ENCODE measurements around the gene CAB39L. TPM values are rescaled to one million over a fixed set of nuclear protein-coding genes. Genes with fewer than 3 reads are reported as not detected.
A peak's percentile ranks its signal among the peaks of the same experiment; 100 is the strongest.

Gene CAB39L
- total and polyA plus RNA-seq, 4 donors = 5.6 to 13.9 (median 10.0) TPM

DNA sequence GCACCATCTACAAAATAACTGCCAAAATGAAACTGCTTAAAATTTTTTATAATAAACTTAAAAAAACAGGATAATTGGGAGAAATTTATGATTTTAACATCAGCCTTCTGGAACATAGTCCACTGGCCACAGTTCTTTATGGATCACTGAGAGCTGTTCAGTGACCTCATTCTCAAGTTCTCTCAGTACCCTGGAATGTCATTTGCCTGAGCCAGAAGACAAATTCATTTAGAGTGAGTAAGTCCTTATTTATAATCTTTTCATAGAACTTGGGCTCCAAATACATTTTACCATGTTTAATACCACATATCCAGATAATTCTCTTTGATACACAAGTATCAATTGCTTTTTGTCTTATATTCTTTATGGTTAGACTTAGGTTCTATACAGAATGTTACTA is 87.6 kb downstream of the CAB39L start:
- H3K27me3 ChIP-seq (ENCODE audit: control insufficient read depth in 3 of 3, insufficient read depth in 3 of 3, low read length in 2 of 3) = no peaks in the 10 kb centered on the region

DNA sequence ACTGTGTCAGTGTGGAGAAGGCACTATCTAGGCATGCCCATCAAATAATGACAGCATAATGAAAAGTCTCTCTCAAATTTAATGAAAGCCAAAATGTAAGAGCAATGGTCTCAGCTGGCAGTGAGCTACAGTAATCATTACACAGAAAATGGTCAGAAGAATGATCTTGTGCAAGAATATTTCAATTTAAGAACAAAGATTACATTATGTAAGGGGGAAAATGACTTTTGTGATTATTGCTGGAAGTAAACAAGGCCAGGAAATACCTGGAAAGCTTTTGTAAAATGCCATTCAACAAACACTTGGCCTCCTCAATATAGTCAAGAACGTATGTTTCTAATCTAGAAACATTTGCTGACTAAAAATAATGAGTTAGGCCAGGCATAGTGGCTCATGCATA is 89.1 kb downstream of the CAB39L start:
- Histone ChIP-seq H3K27me3 (ENCODE audit: control insufficient read depth in 3 of 3, insufficient read depth in 3 of 3, low read length in 2 of 3) (no peaks in the 10 kb centered on the region), H3K4me3 (no peak overlapping the region), H3K36me3 (ENCODE audit: control insufficient read depth in 4 of 4, insufficient read depth in 4 of 4, low read length in 4 of 4) (peaks cover 0 to 5% (median 1%) of the 10 kb centered on the region in 4 donors), H3K9ac (ENCODE audit: insufficient read depth in 1 of 2, low read length in 2 of 2) (no peak overlapping the region), H3K27ac (ENCODE audit: low read depth in 1 of 2, low read length in 1 of 2) (no peak overlapping the region), H3K9me3 (ENCODE audit: control insufficient read depth in 4 of 4, insufficient read depth in 3 of 4, low read length in 3 of 4) (peaks cover 0 to 7% (median 1%) of the 10 kb centered on the region in 4 donors), H3K4me1 (ENCODE audit: control insufficient read depth in 5 of 5, insufficient read depth in 5 of 5, low read length in 5 of 5) (no peaks in the 10 kb centered on the region)
- TF ChIP-seq, protein P1, sequence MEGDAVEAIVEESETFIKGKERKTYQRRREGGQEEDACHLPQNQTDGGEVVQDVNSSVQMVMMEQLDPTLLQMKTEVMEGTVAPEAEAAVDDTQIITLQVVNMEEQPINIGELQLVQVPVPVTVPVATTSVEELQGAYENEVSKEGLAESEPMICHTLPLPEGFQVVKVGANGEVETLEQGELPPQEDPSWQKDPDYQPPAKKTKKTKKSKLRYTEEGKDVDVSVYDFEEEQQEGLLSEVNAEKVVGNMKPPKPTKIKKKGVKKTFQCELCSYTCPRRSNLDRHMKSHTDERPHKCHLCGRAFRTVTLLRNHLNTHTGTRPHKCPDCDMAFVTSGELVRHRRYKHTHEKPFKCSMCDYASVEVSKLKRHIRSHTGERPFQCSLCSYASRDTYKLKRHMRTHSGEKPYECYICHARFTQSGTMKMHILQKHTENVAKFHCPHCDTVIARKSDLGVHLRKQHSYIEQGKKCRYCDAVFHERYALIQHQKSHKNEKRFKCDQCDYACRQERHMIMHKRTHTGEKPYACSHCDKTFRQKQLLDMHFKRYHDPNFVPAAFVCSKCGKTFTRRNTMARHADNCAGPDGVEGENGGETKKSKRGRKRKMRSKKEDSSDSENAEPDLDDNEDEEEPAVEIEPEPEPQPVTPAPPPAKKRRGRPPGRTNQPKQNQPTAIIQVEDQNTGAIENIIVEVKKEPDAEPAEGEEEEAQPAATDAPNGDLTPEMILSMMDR (IDR thresholded peaks at IDR 0.05; ENCODE audit: control extremely low read depth, extremely low read depth) = no peak
- ATAC-seq (ENCODE audit: insufficient read depth, low FRiP score) (no peak), DNase-seq (no peak)
- 73 to 88% methylated on average over 1 of the region's 1 CpG for WGBS, 2 donors

More for the DNA sequence above, 87.6 kb downstream of the CAB39L start:
- Histone ChIP-seq H3K36me3 (ENCODE audit: control insufficient read depth in 4 of 4, insufficient read depth in 4 of 4, low read length in 4 of 4) (peaks cover 0 to 3% (median 0%) of the 10 kb centered on the region in 4 donors), H3K4me3 (no peak overlapping the region), H3K4me1 (ENCODE audit: control insufficient read depth in 5 of 5, insufficient read depth in 5 of 5, low read length in 5 of 5) (no peaks in the 10 kb centered on the region), H3K27ac (ENCODE audit: low read depth in 1 of 2, low read length in 1 of 2) (no peak overlapping the region), H3K9ac (ENCODE audit: insufficient read depth in 1 of 2, low read length in 2 of 2) (no peak overlapping the region), H3K9me3 (ENCODE audit: control insufficient read depth in 4 of 4, insufficient read depth in 3 of 4, low read length in 3 of 4) (peaks cover 0 to 7% (median 1%) of the 10 kb centered on the region in 4 donors)
- ATAC-seq (ENCODE audit: insufficient read depth, low FRiP score) (no peak), DNase-seq (no peak)
- TF ChIP-seq, protein P1 (IDR thresholded peaks at IDR 0.05; ENCODE audit: control extremely low read depth, extremely low read depth) = no peak

DNA sequence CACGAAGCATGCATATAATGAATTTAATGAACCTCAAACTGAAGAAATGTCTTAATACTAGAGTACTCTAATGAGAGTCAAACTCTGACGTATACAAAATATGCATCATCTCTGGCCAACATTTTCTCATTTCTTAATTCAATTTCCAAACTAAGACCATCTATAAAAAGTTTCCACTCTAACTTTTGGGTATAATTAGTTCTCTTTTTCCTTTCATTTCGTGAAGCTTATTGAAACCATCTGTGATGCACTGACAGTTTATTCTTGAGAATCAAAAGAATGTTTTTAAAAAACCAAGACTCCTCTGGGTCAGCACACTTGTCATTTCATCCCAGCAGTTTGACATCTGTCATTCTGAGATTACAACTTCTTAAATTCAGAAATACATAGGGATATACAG is 90.0 kb downstream of the CAB39L start:
- Histone ChIP-seq H3K9me3 (ENCODE audit: control insufficient read depth in 4 of 4, insufficient read depth in 3 of 4, low read length in 3 of 4) (peaks cover 0 to 7% (median 1%) of the 10 kb centered on the region in 4 donors), H3K4me1 (ENCODE audit: control insufficient read depth in 5 of 5, insufficient read depth in 5 of 5, low read length in 5 of 5) (no peaks in the 10 kb centered on the region), H3K27me3 (ENCODE audit: control insufficient read depth in 3 of 3, insufficient read depth in 3 of 3, low read length in 2 of 3) (no peaks in the 10 kb centered on the region), H3K4me3 (no peak overlapping the region), H3K9ac (ENCODE audit: insufficient read depth in 1 of 2, low read length in 2 of 2) (no peak overlapping the region), H3K36me3 (ENCODE audit: control insufficient read depth in 4 of 4, insufficient read depth in 4 of 4, low read length in 4 of 4) (peaks cover 0 to 5% (median 1%) of the 10 kb centered on the region in 4 donors), H3K27ac (ENCODE audit: low read depth in 1 of 2, low read length in 1 of 2) (no peak overlapping the region)
- ATAC-seq (ENCODE audit: insufficient read depth, low FRiP score) (no peak), DNase-seq (peak in 1 of 3 donors; percentile 16)
- WGBS, 2 donors = 77 to 88% methylated on average over 3 of the region's 3 CpGs
- TF ChIP-seq, protein P1 (IDR thresholded peaks at IDR 0.05; ENCODE audit: control extremely low read depth, extremely low read depth) = no peak

DNA sequence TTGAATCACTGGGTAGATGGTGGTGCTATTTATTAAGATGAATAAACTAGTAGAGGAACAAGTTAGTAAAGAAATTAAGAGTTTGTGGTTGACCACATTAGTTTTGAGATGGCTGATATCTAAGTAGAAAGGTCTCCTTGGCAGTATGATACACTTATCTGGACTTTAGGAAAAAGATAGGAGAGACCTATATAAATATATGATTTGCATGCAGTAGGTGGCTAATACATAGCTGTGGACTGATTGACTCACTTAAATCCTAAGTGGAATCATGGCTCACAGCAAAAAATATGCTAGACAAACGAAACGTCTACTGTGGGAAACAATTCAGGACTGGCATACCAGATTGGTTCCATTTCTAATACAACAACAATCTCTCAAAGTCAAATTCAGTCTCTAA is 92.0 kb downstream of the CAB39L start:
- Histone ChIP-seq H3K4me3 (no peak overlapping the region), H3K27me3 (ENCODE audit: control insufficient read depth in 3 of 3, insufficient read depth in 3 of 3, low read length in 2 of 3) (no peaks in the 10 kb centered on the region), H3K4me1 (ENCODE audit: control insufficient read depth in 5 of 5, insufficient read depth in 5 of 5, low read length in 5 of 5) (no peaks in the 10 kb centered on the region), H3K36me3 (ENCODE audit: control insufficient read depth in 4 of 4, insufficient read depth in 4 of 4, low read length in 4 of 4) (peaks cover 0 to 5% (median 1%) of the 10 kb centered on the region in 4 donors), H3K9me3 (ENCODE audit: control insufficient read depth in 4 of 4, insufficient read depth in 3 of 4, low read length in 3 of 4) (peaks cover 0 to 7% (median 0%) of the 10 kb centered on the region in 4 donors), H3K27ac (ENCODE audit: low read depth in 1 of 2, low read length in 1 of 2) (no peak overlapping the region), H3K9ac (ENCODE audit: insufficient read depth in 1 of 2, low read length in 2 of 2) (no peak overlapping the region)
- WGBS, 2 donors = 81 to 94% methylated on average over 2 of the region's 2 CpGs
- TF ChIP-seq, protein P1 (IDR thresholded peaks at IDR 0.05; ENCODE audit: control extremely low read depth, extremely low read depth) = no peak
- DNase-seq = no peak
- ATAC-seq (ENCODE audit: insufficient read depth, low FRiP score) = no peak

Measured in lung (tissue), 12 donors.